ENCODE data around the gene PEAR1.

Gene PEAR1

DNA sequence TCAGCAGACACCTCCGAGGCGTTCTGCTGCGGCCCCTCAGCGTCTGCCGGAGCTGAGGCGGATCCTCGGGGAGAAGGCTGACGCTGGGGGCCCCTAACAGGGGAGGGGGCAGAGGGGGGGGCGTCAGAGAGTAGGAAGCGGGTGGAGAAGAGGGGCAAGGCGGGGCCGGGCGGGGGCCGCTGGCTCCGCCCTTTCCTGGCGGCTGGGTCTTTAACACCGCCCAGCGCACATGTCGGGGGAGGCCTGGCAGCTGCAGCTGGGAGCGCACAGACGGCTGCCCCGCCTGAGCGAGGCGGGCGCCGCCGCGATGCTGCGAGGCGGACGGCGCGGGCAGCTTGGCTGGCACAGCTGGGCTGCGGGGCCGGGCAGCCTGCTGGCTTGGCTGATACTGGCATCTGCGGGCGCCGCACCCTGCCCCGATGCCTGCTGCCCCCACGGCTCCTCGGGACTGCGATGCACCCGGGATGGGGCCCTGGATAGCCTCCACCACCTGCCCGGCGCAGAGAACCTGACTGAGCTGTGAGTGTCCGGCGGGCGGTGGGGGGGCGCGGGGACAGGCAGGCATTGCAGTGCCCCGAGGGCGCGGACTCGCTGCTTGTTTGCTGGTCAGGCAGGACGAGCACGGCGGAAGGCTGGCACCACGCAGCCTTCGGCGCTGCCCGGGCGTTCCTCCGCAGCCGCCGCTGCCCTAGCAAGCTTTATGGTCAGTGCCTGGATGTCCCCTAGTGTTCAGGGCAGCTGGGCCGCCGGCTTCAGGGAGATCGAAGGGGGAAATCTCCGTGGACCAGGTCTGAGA lies 32.7 kb upstream of the PEAR1 start, which contains the start of gene NTRK1:
NTRK1 (plus strand) TSS at position 238 of the 796 bp plus-strand sequence; CDS start at position 308, 70 bp downstream.
- DNase-seq (ENCODE audit: low spot score): peak; percentile 24

GRCh38 chr1:156862584-156862983 lies 30.9 kb upstream of the PEAR1 start:
- DNase-seq (ENCODE audit: low spot score): no peak

DNA sequence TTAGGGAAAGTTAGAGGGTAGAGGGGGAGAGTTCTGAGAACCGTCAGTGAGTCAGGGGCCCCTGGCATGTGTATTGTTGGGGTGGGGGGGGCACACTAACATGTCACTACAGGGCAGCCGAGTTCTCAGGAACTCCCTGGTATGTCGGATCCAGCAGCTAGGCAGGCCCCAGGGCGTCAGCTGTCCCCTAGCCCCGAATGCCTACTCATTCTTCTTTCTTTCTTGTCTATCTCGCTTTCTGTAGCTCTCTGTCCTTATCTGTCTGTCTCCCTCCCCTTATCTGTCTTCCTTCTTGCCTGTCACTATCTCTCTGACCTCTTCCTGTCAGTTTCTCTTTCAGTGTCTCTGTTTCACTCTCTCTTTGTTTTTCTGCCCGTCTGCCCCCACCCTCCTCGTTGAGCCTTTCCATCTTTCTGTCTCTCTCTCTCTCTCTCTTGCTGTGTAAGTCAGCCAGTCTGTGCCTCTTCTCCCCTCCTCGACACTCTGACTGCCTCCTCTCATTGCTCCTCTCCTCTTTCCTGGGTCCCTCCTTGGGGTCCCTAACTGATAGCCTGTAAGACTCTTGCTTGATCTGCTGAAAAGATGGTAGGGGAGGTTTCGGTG lies 30.4 kb upstream of the PEAR1 start:
- DNase-seq (ENCODE audit: low spot score): no peak

DNA sequence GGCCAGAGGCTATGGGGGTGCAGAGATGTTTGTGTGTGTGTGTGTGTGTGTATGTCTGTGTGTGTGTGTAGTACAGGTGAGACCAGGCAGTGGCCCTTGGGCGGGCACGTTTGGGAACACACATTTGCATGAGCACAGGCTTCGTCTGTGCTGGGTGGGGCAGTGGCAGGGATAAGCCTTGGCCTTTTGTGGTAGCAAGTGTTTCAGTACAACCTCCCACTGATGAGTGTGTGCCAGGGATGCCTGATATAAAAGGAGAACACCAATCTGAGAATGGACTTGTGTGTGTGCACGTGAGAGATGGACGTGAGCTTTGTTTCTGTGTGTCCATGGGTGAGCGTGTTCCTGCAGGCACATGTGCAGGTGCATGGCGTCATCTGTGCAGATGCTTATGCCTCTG lies 29.9 kb upstream of the PEAR1 start:
- DNase-seq (ENCODE audit: low spot score): no peak

DNA sequence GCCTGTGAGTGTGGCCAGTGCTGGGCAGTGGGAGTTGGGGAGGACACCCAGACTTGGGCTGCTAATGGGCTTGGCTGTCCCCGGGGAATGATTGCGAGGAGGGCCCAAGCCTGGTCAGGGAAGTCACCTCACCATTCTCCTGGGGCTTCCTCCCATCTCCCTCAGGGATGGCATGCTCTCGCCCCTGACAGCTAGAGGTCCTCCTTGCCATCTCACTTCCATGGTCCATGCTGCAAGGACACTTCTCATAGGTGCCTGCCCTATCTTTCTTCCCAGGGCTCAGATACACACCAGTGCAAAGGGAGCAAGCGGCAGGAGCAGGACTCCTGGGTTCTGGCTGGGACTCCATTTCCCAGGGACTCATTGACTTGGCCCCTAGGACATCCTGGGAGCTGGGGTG lies 28.7 kb upstream of the PEAR1 start:
- no peak for DNase-seq (ENCODE audit: low spot score)

GRCh38 chr1:156865258-156865657 lies 28.3 kb upstream of the PEAR1 start:
- no peak for DNase-seq (ENCODE audit: low spot score)

GRCh38 chr1:156865865-156866248 lies 27.7 kb upstream of the PEAR1 start:
- DNase-seq (ENCODE audit: low spot score): no peak

DNA sequence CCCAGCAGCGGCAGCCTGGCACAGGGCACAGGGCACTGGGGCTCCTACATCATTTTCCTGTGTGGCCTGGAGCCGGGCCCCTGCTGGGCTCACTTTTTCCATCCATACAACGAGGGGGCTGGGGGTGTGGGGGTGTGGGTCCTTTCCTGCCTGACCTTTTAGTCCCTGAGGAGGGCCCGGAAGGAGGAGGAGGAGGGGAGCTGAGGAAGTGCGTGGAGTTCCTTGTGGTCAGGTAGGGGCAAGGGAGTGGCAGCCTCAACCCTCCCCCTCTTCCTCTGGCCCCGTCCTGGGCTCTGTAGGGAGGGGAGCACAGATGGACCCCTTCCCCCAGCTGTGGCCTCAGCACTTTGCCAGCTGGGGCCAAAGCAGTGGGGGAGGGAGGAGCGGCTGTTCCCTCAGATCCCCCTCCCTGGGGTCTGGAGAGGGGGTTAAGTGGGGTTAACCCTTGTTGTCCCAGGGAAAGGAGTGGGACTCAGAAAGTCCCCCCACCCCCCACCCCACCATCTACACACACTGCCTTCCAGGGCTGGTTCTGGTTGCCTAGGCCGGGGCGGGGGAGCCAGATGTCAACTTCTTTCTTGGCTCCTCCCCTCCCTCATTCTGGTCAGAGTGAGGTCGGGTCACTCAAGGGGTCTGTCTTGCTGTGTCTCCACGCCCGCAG lies 27.1 kb upstream of the PEAR1 start:
- DNase-seq (ENCODE audit: low spot score): no peak

- DNase-seq (ENCODE audit: low spot score): no peak
Observed at GRCh38 chr1:156868341-156868740, 25.2 kb upstream of the PEAR1 start.

DNA sequence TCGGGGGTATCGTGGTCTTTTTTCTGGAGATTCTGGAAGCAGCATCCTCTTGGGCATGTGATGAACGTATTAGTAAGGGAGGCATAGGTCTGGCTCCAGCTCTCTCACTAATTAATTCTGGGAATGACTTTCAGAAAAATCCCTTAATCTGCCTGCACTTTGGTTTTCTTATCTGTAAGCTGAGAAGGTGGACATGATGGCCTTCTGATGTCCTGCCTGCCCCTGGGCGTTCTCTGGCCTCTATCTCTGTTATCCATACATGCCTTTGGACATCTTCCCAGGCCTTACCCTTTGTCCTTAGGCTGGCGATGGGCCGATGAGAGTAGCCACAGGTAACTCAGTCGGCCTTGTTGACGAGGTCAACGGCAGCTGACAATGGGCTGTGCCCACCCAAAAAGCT lies 24.1 kb upstream of the PEAR1 start:
- no peak for DNase-seq (ENCODE audit: low spot score)

DNA sequence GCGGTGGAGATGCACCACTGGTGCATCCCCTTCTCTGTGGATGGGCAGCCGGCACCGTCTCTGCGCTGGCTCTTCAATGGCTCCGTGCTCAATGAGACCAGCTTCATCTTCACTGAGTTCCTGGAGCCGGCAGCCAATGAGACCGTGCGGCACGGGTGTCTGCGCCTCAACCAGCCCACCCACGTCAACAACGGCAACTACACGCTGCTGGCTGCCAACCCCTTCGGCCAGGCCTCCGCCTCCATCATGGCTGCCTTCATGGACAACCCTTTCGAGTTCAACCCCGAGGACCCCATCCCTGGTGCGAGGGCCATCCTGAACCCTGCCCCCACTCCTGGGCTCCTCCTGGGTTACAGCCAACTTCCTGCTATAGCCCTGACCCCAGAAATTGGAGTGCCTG lies 19.9 kb upstream of the PEAR1 start:
- no peak for DNase-seq (ENCODE audit: low spot score)

- DNase-seq (ENCODE audit: low spot score): no peak
Observed at GRCh38 chr1:156874142-156874541, 19.4 kb upstream of the PEAR1 start.

- DNase-seq (ENCODE audit: low spot score): no peak
Observed at GRCh38 chr1:156874572-156875340, 18.8 kb upstream of the PEAR1 start.

- DNase-seq (ENCODE audit: low spot score): no peak
Observed at GRCh38 chr1:156875341-156875615, 18.2 kb upstream of the PEAR1 start.

GRCh38 chr1:156876281-156876680 lies 17.2 kb upstream of the PEAR1 start:
- no peak for DNase-seq (ENCODE audit: low spot score)

DNA sequence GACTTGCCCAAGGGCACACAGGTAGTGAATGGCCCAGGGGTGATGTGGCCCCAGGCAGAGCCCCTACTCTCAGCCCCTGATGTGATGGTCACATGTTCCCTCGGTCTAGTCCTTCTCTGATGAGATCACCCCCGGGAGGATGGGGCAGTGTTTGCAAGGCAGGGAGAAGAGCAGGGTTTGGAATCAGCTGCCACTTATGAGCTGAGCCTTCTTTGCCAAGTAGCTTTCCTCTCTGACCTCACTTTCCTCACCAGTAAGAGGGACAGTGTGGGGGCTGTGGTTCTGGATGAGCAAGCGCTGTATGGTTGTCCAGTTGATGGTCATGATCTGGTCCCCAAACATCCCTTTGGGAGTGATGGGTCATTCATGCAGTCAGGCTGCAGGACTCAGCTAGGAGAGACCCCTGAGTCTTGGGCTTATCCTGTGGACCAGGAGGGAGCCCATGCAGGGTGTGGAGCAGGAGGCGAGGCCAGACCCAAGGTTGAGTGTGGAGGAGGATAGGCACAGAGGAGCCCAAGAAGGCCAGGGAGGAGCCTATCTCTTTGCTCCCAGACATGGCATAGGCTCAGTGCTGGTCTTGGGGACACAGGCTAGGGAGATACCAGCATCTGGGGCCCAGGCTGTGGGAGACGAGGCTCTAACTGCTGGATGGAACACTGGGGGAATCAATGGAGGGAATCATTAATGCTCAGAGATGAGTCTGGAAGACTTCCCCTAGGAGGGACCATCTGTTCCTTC lies 15.9 kb upstream of the PEAR1 start:
- no peak for DNase-seq (ENCODE audit: low spot score)

GRCh38 chr1:156879876-156880275 lies 13.6 kb upstream of the PEAR1 start:
- no peak for DNase-seq (ENCODE audit: low spot score)

DNA sequence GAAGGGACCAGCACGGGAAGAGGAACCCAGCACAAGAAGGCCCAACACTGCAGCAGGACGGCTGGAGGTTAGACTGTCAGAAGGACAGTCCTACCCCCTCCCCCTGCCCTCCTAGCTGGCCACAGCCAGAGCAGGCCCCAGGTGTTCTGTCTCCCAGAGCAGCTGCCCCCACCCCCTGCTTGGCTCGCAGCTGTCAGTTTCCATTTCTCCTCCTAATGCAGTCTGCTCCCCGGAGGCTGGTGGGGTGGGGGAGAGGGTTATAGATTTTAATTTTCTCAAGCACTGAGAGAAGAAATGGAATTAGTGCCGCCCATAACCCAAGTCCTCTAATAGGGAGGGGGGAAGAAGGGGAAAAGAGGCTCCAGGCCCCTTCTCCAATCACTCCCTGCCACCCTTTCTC lies 13.0 kb upstream of the PEAR1 start:
- no peak for DNase-seq (ENCODE audit: low spot score)

GRCh38 chr1:156881101-156881500 lies 12.4 kb upstream of the PEAR1 start:
- DNase-seq (ENCODE audit: low spot score): no peak

GRCh38 chr1:156881663-156882062 lies 11.9 kb upstream of the PEAR1 start:
- DNase-seq (ENCODE audit: low spot score): no peak

DNA sequence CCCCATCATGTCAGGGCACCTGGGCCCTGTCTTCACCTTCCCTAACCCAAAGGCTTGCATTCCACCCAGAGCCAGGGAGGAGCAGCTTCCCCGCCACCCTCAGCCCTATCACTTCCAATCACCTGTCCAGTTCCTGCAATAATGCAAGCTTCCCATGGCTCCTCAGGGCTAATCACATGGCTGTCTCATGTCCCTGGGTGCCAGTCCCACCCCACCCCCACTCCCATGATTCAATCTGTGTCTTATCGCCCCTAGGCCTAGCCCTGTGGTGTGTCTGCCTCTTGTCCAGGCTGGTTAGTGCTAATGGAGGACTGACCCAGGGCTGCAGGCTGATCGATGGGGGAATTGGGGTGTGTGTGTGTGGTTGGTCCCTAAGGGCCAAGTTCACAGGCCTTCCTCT lies 11.0 kb upstream of the PEAR1 start:
- no peak for DNase-seq (ENCODE audit: low spot score)

GRCh38 chr1:156883919-156884318 lies 9.6 kb upstream of the PEAR1 start:
- DNase-seq (ENCODE audit: low spot score): no peak
